Daoy (cell line): ENCODE data around the gene RADIL. TPM values are rescaled to one million over a fixed set of nuclear protein-coding genes. Genes with fewer than 3 reads are reported as not detected.
A peak's percentile ranks its signal among the peaks of the same experiment; 100 is the strongest.

Source experiments
- DNase-seq: peaks from one replicate; pipeline ENCODE4 v3.0.0-alpha.2; 2015; ENCODE audit warnings: low read depth
- total RNA-seq: library from RNA; depleted of rRNA; stranded (reverse); fragments of >200 nt; shearing (Covaris generic); gene quantifications from 2 replicates; pipeline ENCODE4 v1.2.3, GENCODE V29; 2014

Gene RADIL
- total RNA-seq, 1 experiment from 2014 or later: 0.40 TPM

GRCh38 chr7:4851459-4852422 lies 31.8 kb downstream of the RADIL start:
- peak; percentile 57 for DNase-seq

GRCh38 chr7:4850262-4850795 lies 33.2 kb downstream of the RADIL start:
- no peak for DNase-seq

- DNase-seq: peak; percentile 60
Measured at GRCh38 chr7:4849390-4849789, 34.1 kb downstream of the RADIL start.

GRCh38 chr7:4845740-4846142 lies 37.8 kb downstream of the RADIL start:
- DNase-seq: peak; percentile 77

GRCh38 chr7:4842319-4843064 lies 41.0 kb downstream of the RADIL start:
- DNase-seq: no peak

- DNase-seq: no peak
Measured at GRCh38 chr7:4841836-4842235, 41.7 kb downstream of the RADIL start.

GRCh38 chr7:4841007-4841784 lies 42.3 kb downstream of the RADIL start:
- no peak for DNase-seq

- DNase-seq: no peak
Measured at GRCh38 chr7:4840079-4840501, 43.4 kb downstream of the RADIL start.

- DNase-seq: no peak
Measured at GRCh38 chr7:4838626-4839334, 44.7 kb downstream of the RADIL start.

- no peak for DNase-seq
Measured at GRCh38 chr7:4837803-4838625, 45.5 kb downstream of the RADIL start.

GRCh38 chr7:4837041-4837802 lies 46.3 kb downstream of the RADIL start:
- DNase-seq: no peak

- no peak for DNase-seq
Measured at GRCh38 chr7:4836206-4836661, 47.3 kb downstream of the RADIL start.

GRCh38 chr7:4835398-4836205 lies 47.9 kb downstream of the RADIL start:
- DNase-seq: peak; percentile 48

- DNase-seq: no peak
Measured at GRCh38 chr7:4834601-4835397, 48.7 kb downstream of the RADIL start.

GRCh38 chr7:4833691-4834600 lies 49.6 kb downstream of the RADIL start:
- no peak for DNase-seq

GRCh38 chr7:4833176-4833575 lies 50.3 kb downstream of the RADIL start:
- no peak for DNase-seq
